OCI-LY7 (cell line): ENCODE measurements around the gene MEF2B.
A peak's percentile ranks its signal among the peaks of the same experiment; 100 is the strongest.

Experiments used
- EZH2phosphoT487 ChIP-seq: fragments of 200-600 bp; sonication (generic); IDR thresholded peaks from 2 replicates; pipeline ENCODE4 v1.6.1; 2018; ENCODE audit warnings: low read depth, borderline replicate concordance, mild to moderate bottlenecking, mixed run types, antibody characterized with exemption, low read length, moderate library complexity, mixed read lengths
- TF ChIP-seq, protein P1 (sequence below): fragments of 200-600 bp; sonication (generic); conservative IDR thresholded peaks from 2 replicates; pipeline ENCODE4 v1.5.1; 2014; ENCODE audit warnings: mild to moderate bottlenecking, antibody characterized with exemption, low read length, moderate library complexity, mixed read lengths

DNA sequence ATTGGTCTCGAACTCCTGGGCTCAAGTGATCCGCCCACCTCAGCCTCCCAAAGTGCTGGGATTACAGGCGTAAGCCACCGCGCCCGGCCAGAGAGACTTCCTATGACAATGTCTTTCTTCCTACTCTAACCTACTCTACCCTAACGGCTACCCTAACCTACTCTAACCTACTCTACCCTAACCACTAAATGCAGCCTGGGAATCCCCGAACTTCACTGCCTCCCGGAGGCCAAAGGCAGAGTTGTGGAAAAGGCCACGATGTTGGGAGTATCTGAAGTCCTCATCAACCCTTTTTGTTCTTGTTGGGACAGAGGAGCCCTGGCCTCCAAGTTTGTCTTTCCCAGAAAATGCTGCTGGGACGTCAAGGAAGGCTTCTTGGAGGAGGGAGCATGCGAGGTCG is 34.1 kb upstream of the MEF2B start:
- TF ChIP-seq, protein P1, sequence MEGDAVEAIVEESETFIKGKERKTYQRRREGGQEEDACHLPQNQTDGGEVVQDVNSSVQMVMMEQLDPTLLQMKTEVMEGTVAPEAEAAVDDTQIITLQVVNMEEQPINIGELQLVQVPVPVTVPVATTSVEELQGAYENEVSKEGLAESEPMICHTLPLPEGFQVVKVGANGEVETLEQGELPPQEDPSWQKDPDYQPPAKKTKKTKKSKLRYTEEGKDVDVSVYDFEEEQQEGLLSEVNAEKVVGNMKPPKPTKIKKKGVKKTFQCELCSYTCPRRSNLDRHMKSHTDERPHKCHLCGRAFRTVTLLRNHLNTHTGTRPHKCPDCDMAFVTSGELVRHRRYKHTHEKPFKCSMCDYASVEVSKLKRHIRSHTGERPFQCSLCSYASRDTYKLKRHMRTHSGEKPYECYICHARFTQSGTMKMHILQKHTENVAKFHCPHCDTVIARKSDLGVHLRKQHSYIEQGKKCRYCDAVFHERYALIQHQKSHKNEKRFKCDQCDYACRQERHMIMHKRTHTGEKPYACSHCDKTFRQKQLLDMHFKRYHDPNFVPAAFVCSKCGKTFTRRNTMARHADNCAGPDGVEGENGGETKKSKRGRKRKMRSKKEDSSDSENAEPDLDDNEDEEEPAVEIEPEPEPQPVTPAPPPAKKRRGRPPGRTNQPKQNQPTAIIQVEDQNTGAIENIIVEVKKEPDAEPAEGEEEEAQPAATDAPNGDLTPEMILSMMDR: 0 out of 2 replicates have a peak, but pooled peaks have one; percentile 18
- TF ChIP-seq EZH2phosphoT487: no peak
